ENCODE measurements around the gene STRADA. TPM values are rescaled to one million over a fixed set of nuclear protein-coding genes. Genes with fewer than 3 reads are reported as not detected.

Gene STRADA
- total and polyA plus RNA-seq, 2 of the 8 experiments (the other 6 are each of a cell fraction or from before 2014, with no cell fraction given) = 35.6 to 43.3 TPM

DNA sequence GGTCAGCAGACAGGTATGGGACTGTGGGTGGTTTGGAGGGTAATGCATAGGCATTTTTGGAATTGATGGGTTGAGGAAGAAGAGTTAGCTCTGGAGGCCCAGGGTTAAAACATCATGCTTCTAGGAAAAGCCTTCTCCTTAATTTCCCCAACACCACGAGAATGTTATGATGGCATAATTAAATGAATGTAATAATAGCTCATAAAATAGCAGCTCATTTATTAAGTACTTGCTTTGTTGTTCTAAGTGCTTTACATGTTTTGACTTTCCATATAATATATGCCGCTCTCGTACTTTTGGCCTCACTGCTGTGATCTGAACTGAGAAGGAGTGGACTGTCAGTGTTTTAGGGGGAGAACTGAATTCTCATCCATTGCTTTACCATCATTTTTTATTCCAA, 56.0 kb downstream of the STRADA start:
- no peaks in the 10 kb centered on the region for H3K79me2 ChIP-seq (ENCODE audit: control insufficient read depth in 1 of 2, insufficient read depth in 2 of 2, low read length in 2 of 2)
- FAIRE-seq = no peak
- H3K18ac ChIP-seq (ENCODE audit: extremely low read depth, low read length) = no peak overlapping the region
- no peak overlapping the region for H3K56ac ChIP-seq (replicated peaks; ENCODE audit: insufficient read length, low read depth, low read length)
- H3K27me3 ChIP-seq (replicated peaks in 1 of 4; ENCODE audit: control insufficient read depth in 3 of 4, extremely low read depth in 1 of 4, insufficient read depth in 3 of 4, low read length in 3 of 4) = no peaks in the 10 kb centered on the region
- no peak overlapping the region for H3K23ac ChIP-seq (ENCODE audit: insufficient read length)
- H2BK20ac ChIP-seq (ENCODE audit: low read length) = no peak overlapping the region
- H3K4me3 ChIP-seq (ENCODE audit: extremely low read depth in 1 of 4, insufficient read depth in 2 of 4, low read depth in 3 of 4, low read length in 4 of 4) = no peak overlapping the region
- no peaks in the 10 kb centered on the region for H3K9me3 ChIP-seq (ENCODE audit: insufficient read depth in 2 of 2, low read depth in 1 of 2, low read length in 1 of 2)
- H3K4me2 ChIP-seq (ENCODE audit: insufficient read depth in 1 of 2, low read depth in 2 of 2, low read length in 2 of 2) = no peak overlapping the region
- POLR2A ChIA-PET (ENCODE audit: partially characterized antibody) = interaction anchor here (1.0 kb wide), 1 partner anchor 9 kb away, joined by 5 read pairs; no protein-coding TSS in a partner anchor
- peaks cover 5 to 13% (median 6%) of the 10 kb centered on the region in 4 experiments; a peak in 5 of 8 replicates for H3K36me3 ChIP-seq (ENCODE audit: control insufficient read depth in 2 of 4, insufficient read depth in 4 of 4, low read length in 3 of 4)
- H3K14ac ChIP-seq (ENCODE audit: insufficient read length) = no peak overlapping the region
- no peak overlapping the region for H2BK120ac ChIP-seq (replicated peaks; ENCODE audit: low read depth, low read length)
- no peak overlapping the region for H2BK15ac ChIP-seq (ENCODE audit: low read length)
- no peak overlapping the region for H4K5ac ChIP-seq (ENCODE audit: insufficient read length, low read depth, low read length)
- H3K9ac ChIP-seq (replicated peaks in 1 of 4; ENCODE audit: extremely low read depth in 1 of 4, low read depth in 3 of 4, low read length in 3 of 4) = no peak overlapping the region
- no peak overlapping the region; the same call in 1 of the 2 replicates for H4K8ac ChIP-seq (ENCODE audit: extremely low read depth, insufficient read depth, low read length)
- H3K27ac ChIP-seq (ENCODE audit: low read depth, low read length) = no peak overlapping the region
- no peak overlapping the region for H3K4ac ChIP-seq (replicated peaks; ENCODE audit: insufficient read length, low read depth, low read length)
- CTCF ChIA-PET (ENCODE audit: partially characterized antibody) = interaction anchor here (1.5 to 7.5 kb wide), 2 partner anchors 11 to 73 kb away, joined by 5 to 63 read pairs; no protein-coding TSS in a partner anchor
- H2BK12ac ChIP-seq (ENCODE audit: low read depth, low read length) = no peak overlapping the region
- H3K23me2 ChIP-seq (ENCODE audit: low read depth, low read length) = no peaks in the 10 kb centered on the region
- H4K91ac ChIP-seq (replicated peaks; ENCODE audit: insufficient read length, low read length) = no peak overlapping the region
- no peak for DNase-seq (ENCODE audit: low read depth in 1 of 2, low spot score in 2 of 2)
- no peak overlapping the region for H2BK5ac ChIP-seq (ENCODE audit: low read depth, low read length)
- 92% methylated on average over 3 of the region's 3 CpGs; no CpG with 5 or more reads in 1 of the 2 experiments for WGBS, 2 experiments (ENCODE audit: extremely low coverage in 1 of 2, insufficient coverage in 1 of 2, insufficient read length in 1 of 2, insufficient replicate concordance in 2 of 2, low coverage in 1 of 2, low lambda C conversion rate in 2 of 2, missing lambda C conversion rate in 1 of 2)
- TF ChIP-seq POLR2AphosphoS5 (IDR thresholded peaks at IDR 0.05; ENCODE audit: low read depth, low read length) (no peak), SIN3A (conservative IDR thresholded peaks at IDR 0.05 in 1 of 2, IDR thresholded peaks at IDR 0.05 in 1 of 2; ENCODE audit: low read depth in 1 of 2, low read length in 2 of 2) (no peak), PHF8 (conservative IDR thresholded peaks at IDR 0.05; ENCODE audit: low read depth, low read length) (no peak), RNF2 (IDR thresholded peaks at IDR 0.05; ENCODE audit: borderline replicate concordance, low read depth, low read length, missing control alignments, poor library complexity, severe bottlenecking) (no peak), TAF7 (optimal IDR thresholded peaks at IDR 0.05; ENCODE audit: borderline replicate concordance, low read depth, low read length) (no peak), ZNF274 (IDR thresholded peaks at IDR 0.05; ENCODE audit: borderline replicate concordance, extremely low read depth, low read length) (no peak), RAD21 (IDR thresholded peaks at IDR 0.05 in 1 of 2, conservative IDR thresholded peaks at IDR 0.05 in 1 of 2; ENCODE audit: low read depth in 2 of 2, low read length in 2 of 2) (no peak)
- H3K4me1 ChIP-seq (replicated peaks in 1 of 4; ENCODE audit: control insufficient read depth in 3 of 4, insufficient read depth in 4 of 4, low read length in 3 of 4) = no peaks in the 10 kb centered on the region
- H4K20me1 ChIP-seq (replicated peaks in 1 of 2; ENCODE audit: control insufficient read depth in 1 of 2, insufficient read depth in 2 of 2, low read length in 2 of 2) = no peaks in the 10 kb centered on the region
- no peak overlapping the region for H2AFZ ChIP-seq (ENCODE audit: low read length)
- no peaks in the 10 kb centered on the region for H3K79me1 ChIP-seq (ENCODE audit: low read depth, low read length)
- no peak overlapping the region for H2AK5ac ChIP-seq (ENCODE audit: low read depth, low read length)

All from H1 (cell line).